Kidney glomerular epithelial cell (primary cell): ENCODE results near the gene CASP14.
"Not testable (repeated sequence)": the region's sequence is repeated elsewhere in the genome, so short reads cannot be mapped to it uniquely, and the experiment has no call there.

ENCODE experiments used
- DNase-seq: peaks from one replicate; lab custom pipeline; 2025; lab: John Stamatoyannopoulos, UW

The CASP14 gene, protein sequence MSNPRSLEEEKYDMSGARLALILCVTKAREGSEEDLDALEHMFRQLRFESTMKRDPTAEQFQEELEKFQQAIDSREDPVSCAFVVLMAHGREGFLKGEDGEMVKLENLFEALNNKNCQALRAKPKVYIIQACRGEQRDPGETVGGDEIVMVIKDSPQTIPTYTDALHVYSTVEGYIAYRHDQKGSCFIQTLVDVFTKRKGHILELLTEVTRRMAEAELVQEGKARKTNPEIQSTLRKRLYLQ

GRCh38 chr19:15048885-15049541 is at the start of gene CASP14:
Gene CASP14 (plus strand): TSS chr19:15049480. CDS start chr19:15052252, 2,772 bp downstream.
- DNase-seq, result no peak

GRCh38 chr19:15008308-15008707 is 41.0 kb upstream of the CASP14 start:
- DNase-seq, result no peak

DNA sequence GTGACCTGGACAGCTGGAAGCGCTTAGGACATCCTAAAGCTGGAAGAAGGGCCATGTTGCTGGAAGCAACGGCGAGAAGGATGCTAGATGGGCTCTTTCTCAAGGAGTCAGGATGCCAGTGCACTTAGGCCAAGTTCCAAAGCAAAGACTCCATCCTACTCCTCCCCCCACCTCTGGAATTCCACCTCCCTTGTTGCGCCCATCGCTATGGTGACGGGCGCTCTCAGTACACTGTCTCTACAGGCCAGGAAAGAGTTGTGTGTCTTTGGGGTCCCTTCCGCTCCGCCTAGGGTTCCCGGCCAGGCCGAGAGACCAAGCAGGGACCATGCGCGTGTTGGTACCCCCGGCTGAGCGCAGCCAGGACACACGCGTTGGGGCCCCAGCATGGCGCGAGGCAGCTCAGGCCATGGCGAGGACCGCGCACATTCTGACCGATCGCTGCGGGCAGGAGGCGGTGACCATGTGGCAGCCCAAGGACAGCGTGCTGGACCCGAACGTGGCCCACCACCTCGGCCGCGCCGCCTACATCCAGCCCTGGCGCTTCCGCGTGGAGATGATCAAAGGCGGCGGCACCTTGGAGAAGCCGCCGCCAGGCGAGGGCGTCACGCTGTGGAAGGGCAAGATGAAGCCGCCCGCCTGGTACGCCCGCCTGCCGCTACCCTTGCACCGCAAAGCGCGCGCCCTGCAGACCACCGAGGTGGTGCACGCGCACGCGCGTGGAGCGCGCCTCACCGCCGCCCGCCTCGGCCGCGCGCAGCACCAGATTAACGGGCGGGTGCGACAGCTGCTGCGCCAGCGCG is 38.6 kb upstream of the CASP14 start:
- DNase-seq, result no peak

GRCh38 chr19:15014579-15014978 is 34.7 kb upstream of the CASP14 start:
- no peak for DNase-seq

GRCh38 chr19:15015946-15016542 is 33.2 kb upstream of the CASP14 start:
- no peak for DNase-seq

- DNase-seq, result not testable (repeated sequence)
Observed at GRCh38 chr19:15018836-15019235, 30.4 kb upstream of the CASP14 start.

- DNase-seq, result no peak
Observed at GRCh38 chr19:15021286-15022007, 27.8 kb upstream of the CASP14 start.

DNA sequence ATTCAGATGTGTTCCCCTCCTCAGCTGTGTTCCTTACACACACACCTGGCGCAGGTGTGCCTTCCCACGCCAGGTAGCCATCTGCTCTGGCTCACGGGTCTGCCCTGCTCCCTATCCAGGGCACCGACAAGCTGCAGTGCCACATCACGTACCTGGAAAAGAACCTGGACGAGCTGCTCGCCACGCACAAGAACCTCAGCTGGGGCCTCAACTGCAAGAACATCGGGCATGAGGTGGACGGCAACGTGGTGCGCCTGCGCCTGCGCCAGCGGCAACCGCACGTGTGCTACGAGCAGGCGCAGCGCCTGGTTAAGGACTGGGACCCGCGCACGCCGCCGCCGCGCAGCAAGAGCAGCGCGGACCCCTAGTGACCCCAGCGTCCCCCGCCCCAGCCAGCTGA is 26.5 kb upstream of the CASP14 start:
- no peak for DNase-seq

DNA sequence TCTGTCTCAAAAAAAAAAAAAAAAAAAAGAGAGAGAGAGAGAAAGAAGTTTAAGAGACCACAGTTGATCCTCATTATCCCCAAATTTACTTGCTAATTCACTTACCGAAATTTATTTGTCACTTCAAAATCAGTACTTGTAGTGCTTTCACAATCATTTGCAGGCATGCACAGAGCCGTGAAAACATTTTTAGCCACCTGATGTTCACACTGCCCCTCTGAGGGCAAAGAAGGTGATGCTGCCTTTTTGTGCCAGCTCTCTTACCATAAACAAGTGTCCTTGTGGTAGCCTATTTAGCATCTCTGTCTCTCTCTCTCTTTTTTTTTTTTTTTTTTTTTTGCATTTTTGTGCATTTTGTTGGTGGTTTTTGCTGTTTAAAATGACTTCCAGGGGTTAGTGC is 24.1 kb upstream of the CASP14 start:
- DNase-seq, result no peak

- DNase-seq, result no peak
Observed at GRCh38 chr19:15028490-15028889, 20.8 kb upstream of the CASP14 start.

DNA sequence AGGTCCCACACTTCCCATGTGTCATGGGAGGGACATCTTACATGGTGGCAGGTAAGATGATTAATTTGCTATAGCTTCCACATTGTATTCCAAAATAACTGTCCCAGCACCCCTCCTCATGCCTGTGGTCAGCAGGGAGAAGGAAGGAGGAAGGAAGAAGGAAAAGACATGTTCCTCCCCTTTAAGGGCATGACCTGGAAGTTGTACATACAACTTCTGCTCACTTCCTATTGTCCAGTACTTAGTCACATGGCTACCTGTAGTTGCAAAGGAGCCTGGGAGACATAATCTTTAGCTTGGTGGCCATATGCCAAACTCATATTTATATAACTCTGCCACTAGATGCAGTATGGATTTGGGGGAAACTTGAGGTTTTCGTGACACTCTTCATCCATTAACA is 17.6 kb upstream of the CASP14 start:
- no peak for DNase-seq

- no peak for DNase-seq
Observed at GRCh38 chr19:15035795-15036311, 13.4 kb upstream of the CASP14 start.

DNA sequence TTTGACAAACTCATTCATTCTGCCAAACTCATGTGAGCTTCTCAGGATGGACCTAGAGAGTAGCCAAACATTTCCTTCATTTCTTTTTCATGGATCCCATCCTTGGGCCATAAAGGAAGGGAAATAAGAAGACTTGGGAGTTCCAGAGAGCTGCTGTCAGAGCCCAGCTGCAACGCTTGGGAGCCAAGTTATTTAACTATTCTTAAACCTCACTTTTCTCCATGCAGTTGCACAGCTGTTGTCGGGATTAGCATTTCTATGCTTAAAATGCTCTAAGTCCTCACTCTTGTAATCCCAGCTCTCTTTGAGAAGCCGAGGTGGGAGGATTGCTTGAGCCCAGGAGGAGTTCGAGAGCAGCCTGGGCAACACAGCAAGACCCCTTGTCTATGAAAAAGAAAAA is 11.7 kb upstream of the CASP14 start:
- DNase-seq, result no peak

DNA sequence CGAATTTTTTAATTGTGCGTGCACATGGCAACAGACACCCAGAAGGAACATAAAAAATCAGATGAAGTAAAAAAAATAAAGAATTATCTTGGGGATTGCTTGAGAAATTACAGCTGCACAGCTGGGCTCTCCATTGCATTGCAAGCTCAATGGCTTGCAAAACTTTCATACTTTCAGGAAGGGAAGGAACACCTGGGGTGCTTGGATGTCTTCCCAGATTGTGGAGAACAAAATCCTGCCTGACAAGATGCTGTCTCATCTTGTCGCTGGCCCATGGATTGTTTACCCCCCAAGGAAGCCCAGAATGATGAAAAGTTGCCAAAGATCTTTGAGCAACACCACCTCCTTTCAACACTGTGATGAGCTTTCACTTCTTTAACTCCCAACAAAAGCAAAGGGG is 11.0 kb upstream of the CASP14 start:
- DNase-seq, result no peak

DNA sequence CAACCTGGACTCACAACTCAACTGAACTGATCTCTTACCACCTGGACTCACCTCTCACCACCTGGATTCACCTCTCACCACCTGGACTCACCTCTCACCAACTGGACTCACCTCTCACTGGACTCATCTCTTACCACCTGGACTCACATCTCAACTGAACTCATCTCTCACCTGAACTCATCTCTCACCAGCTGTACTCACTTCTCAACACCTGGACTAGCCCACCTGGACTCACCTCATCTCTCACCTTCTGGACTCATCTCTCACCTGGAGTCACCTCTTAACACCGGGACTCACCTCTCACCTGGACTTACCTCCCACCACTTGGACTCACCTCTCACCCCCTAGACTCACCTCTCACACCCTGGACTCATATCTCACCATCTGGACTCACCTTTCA is 7.3 kb upstream of the CASP14 start:
- DNase-seq, result no peak

DNA sequence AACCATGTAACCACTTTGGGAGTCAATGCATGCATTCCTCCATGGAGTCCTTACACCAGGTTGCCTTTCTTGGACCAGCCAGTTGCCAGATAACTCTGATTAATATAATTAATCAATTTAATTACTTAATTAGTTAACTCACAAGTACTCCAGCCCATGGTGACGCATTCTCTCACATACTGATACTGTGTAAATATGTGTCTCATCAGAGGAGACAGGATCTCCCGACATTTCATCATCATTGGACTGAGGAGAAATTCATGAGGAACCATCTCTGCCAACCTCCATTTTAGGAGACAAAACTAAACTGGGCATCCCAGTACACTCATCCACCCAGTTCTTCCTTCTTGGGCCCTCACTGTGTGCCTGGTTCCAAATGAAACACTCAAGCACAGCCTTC is 6.5 kb upstream of the CASP14 start:
- DNase-seq, result no peak

- DNase-seq, result no peak
Observed at GRCh38 chr19:15045506-15045905, 3.8 kb upstream of the CASP14 start.

GRCh38 chr19:15047680-15048079 is 1.6 kb upstream of the CASP14 start:
- DNase-seq, result no peak

GRCh38 chr19:15048128-15048527 is 1.2 kb upstream of the CASP14 start:
- DNase-seq, result no peak

GRCh38 chr19:15050639-15051038 is 1.4 kb downstream of the CASP14 start:
- DNase-seq, result no peak

DNA sequence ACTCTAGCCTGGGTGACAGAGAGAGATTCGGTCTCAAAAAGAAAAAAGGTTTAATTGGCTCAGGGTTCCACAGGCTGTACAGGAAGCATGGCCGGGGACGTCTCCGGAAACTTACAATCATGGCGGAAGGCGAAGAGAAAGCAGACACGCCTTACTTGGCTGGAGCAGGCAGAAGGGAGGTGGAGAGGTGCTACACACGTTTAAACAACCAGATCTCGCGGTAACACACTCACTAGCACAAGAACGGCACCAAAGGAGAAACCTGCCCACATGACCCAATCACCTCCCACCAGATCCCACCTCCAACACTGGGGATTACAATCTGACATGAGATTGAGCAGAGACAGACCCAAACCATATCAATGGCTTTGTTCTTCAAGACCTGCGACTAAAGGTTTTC is 12.8 kb downstream of the CASP14 start:
- no peak for DNase-seq

DNA sequence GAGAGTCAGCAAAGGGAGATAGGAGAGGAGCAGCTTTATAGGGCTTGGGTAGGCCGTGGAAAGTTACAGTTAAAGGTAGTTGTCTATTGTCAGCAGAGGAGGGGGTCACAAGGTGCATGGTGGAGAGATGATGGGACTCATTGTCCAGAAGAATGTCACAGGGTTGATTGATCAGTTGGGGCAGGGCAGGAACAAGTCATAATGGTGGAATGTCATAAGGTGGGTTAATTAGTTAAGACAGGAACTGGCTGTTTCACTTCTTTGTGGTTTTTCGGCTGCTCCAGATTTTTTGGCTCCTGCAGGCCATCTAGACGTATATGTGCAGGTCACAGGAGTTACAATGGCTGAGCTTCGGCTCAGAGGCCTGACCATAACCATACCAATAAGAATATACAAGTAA is 21.1 kb downstream of the CASP14 start:
- not testable (repeated sequence) for DNase-seq
